CD14-positive monocyte (primary cell): ENCODE data around the gene REXO5. TPM values are rescaled to one million over a fixed set of nuclear protein-coding genes. Genes with fewer than 3 reads are reported as not detected.

Source experiments
- DNase-seq, 3 donors: peaks; one replicate each; pipeline ENCODE4 v3.0.0-alpha.2; 2011 to 2022
- H2AFZ ChIP-seq: 2 replicates; pipeline ENCODE4 v1.6.0; 2012; ENCODE audit warnings: mild to moderate bottlenecking, low read depth, low read length, inconsistent platforms; ENCODE audit not compliant: insufficient read depth, poor library complexity, severe bottlenecking
- H3K27ac ChIP-seq, 2 donors: 1 replicate in 1 of 2; 2 replicates in 1 of 2; pipeline ENCODE4 v1.5.1; 2012 to 2013; ENCODE audit warnings: low read length in 2 of 2, control low read depth in 1 of 2, inconsistent platforms in 1 of 2, low read depth in 1 of 2, mild to moderate bottlenecking in 1 of 2
- H3K27me3 ChIP-seq, 2 donors: one replicate each; pipeline versions ENCODE4 v1.6.0 to v1.6.1; 2011 to 2013; ENCODE audit warnings: low read length in 2 of 2; ENCODE audit not compliant: control insufficient read depth in 2 of 2, insufficient read depth in 2 of 2
- H3K36me3 ChIP-seq, 2 donors: replicated peaks in 1 of 2; 1 replicate in 1 of 2; 2 replicates in 1 of 2; pipeline versions ENCODE4 v1.5.1 to v1.6.1; 2012 to 2013; ENCODE audit warnings: low read length in 2 of 2, control low read depth in 1 of 2, inconsistent platforms in 1 of 2, mild to moderate bottlenecking in 1 of 2; ENCODE audit not compliant: insufficient read depth in 2 of 2, control insufficient read depth in 1 of 2
- H3K4me1 ChIP-seq, 2 donors: 1 replicate in 1 of 2; 2 replicates in 1 of 2; pipeline versions ENCODE4 v1.5.1 to v1.6.1; 2012 to 2013; ENCODE audit warnings: low read length in 2 of 2, control low read depth in 1 of 2, inconsistent platforms in 1 of 2, mild to moderate bottlenecking in 1 of 2, moderate library complexity in 1 of 2; ENCODE audit not compliant: insufficient read depth in 2 of 2, control insufficient read depth in 1 of 2
- H3K4me2 ChIP-seq: replicated peaks from 2 replicates; pipeline ENCODE3; 2012; ENCODE audit warnings: low read length, moderate library complexity, mild to moderate bottlenecking; ENCODE audit not compliant: poor library complexity, severe bottlenecking; ENCODE audit errors: extremely low read depth
- H3K4me3 ChIP-seq, 3 experiments: fragments of 200-600 bp in 1 of 3; sonication (generic) in 1 of 3; replicated peaks in 1 of 3; 1 replicate in 2 of 3; 2 replicates in 1 of 3; pipeline ENCODE4 v1.5.1; 2011 to 2013; ENCODE audit warnings: low read length in 3 of 3, mild to moderate bottlenecking in 3 of 3, control low read depth in 2 of 3, low read depth in 2 of 3, inconsistent platforms in 1 of 3, moderate library complexity in 1 of 3
- H3K79me2 ChIP-seq: 2 replicates; pipeline ENCODE4 v1.6.0; 2012; ENCODE audit warnings: mild to moderate bottlenecking, control low read depth, inconsistent platforms, low read length, moderate library complexity; ENCODE audit not compliant: insufficient read depth
- H3K9ac ChIP-seq: 2 replicates; pipeline ENCODE4 v1.6.0; 2017; ENCODE audit warnings: low read length, mild to moderate bottlenecking; ENCODE audit not compliant: insufficient read depth, poor library complexity, severe bottlenecking
- H3K9me3 ChIP-seq, 2 donors: replicated peaks in 1 of 2; 1 replicate in 1 of 2; 2 replicates in 1 of 2; pipeline versions ENCODE4 v1.5.1 to v1.6.1; 2012 to 2013; ENCODE audit warnings: low read length in 2 of 2, control low read depth in 1 of 2; ENCODE audit not compliant: control insufficient read depth in 1 of 2, insufficient read depth in 1 of 2
- H4K20me1 ChIP-seq: 2 replicates; pipeline ENCODE4 v1.6.0; 2012; ENCODE audit warnings: mild to moderate bottlenecking, low read length, control low read depth, moderate library complexity; ENCODE audit not compliant: insufficient read depth
- H3K27ac Mint-ChIP-seq, 7 donors: one replicate each; pipeline ENCODE4 v1.8.0; 2020; ENCODE audit warnings: mild to moderate bottlenecking in 7 of 7, mixed read lengths in 7 of 7, moderate library complexity in 6 of 7, inconsistent platforms in 2 of 7
- H3K27me3 Mint-ChIP-seq, 3 donors: one replicate each; pipeline ENCODE4 v1.8.0; 2021 to 2022; ENCODE audit warnings: low read depth in 3 of 3, mild to moderate bottlenecking in 3 of 3, mixed read lengths in 3 of 3, moderate library complexity in 3 of 3, inconsistent platforms in 1 of 3
- H3K36me3 Mint-ChIP-seq, 2 donors: one replicate each; pipeline ENCODE4 v1.8.0; 2020; ENCODE audit warnings: mixed read lengths in 2 of 2, inconsistent platforms in 1 of 2, mild to moderate bottlenecking in 1 of 2
- H3K4me1 Mint-ChIP-seq: one replicate; pipeline ENCODE4 v1.8.0; 2020; ENCODE audit warnings: mild to moderate bottlenecking, mixed read lengths
- H3K4me3 Mint-ChIP-seq, 2 donors: one replicate each; pipeline ENCODE4 v1.8.0; 2020; ENCODE audit warnings: mild to moderate bottlenecking in 2 of 2, mixed read lengths in 2 of 2, moderate library complexity in 1 of 2
- H3K9me3 Mint-ChIP-seq, 7 donors: one replicate each; pipeline ENCODE4 v1.8.0; 2020 to 2022; ENCODE audit warnings: mixed read lengths in 7 of 7, mild to moderate bottlenecking in 6 of 7, moderate library complexity in 6 of 7, inconsistent platforms in 2 of 7
- CTCF ChIP-seq: fragments of 200-600 bp; IDR thresholded peaks from one replicate; pipeline ENCODE4 v1.8.0; 2022; ENCODE audit warnings: antibody characterized with exemption, mild to moderate bottlenecking
- WGBS: methylation state at CpG from one replicate; pipeline ENCODE4 v1.1.5; 2013; ENCODE audit warnings: missing lambda C conversion rate; ENCODE audit not compliant: insufficient coverage; 5-methylcytosine and 5-hydroxymethylcytosine counted together
- intact Hi-C, 2 donors: fragments of 100-400 bp; cut with micrococcal nuclease; formaldehyde crosslinking; loops; one replicate each; pipeline versions ENCODE4 v1.15.0 to v1.15.1; 2023
- polyA plus RNA-seq, 3 donors: library from polyadenylated mRNA; depleted of rRNA in 1 of 3; unstranded in 2 of 3; stranded (reverse) in 1 of 3; fragments of 300-500 nt in 2 of 3; fragments of >200 nt in 1 of 3; fragmentation: Illumina TruSeq in 2 of 3; gene quantifications; 1 replicate in 2 of 3; 2 replicates in 1 of 3; pipeline ENCODE4 v1.2.3, GENCODE V29; 2012 to 2021

REXO5 gene
- polyA plus RNA-seq, 3 donors = 0.52 to 1.4 (median 0.55) TPM

- Histone ChIP-seq H4K20me1 (no peaks in the 10 kb centered on the region), H2AFZ (no peak overlapping the region), H3K9ac (peak overlapping the region; percentile 37), H3K4me1 (peaks cover 8 to 16% of the 10 kb centered on the region in 2 donors), H3K9me3 (no peaks in the 10 kb centered on the region), H3K27ac (peak overlapping the region in 1 of 2 donors; percentile 50), H3K27me3 (no peaks in the 10 kb centered on the region), H3K4me2 (no peak overlapping the region), H3K79me2 (no peaks in the 10 kb centered on the region), H3K36me3 (peaks cover 3 to 28% of the 10 kb centered on the region in 2 donors), H3K4me3 (no peak overlapping the region)
- H3K4me3 Mint-ChIP-seq = peak overlapping the region in 1 of 2 donors; percentile 18
- no peaks in the 10 kb centered on the region for H3K9me3 Mint-ChIP-seq
- peak; percentile 6 to 22 (median 18) for DNase-seq
- TF ChIP-seq CTCF = no peak
- WGBS = 11% methylated on average over 3 of the region's 3 CpGs
- H3K36me3 Mint-ChIP-seq = peaks cover 16 to 34% of the 10 kb centered on the region in 2 donors
- H3K4me1 Mint-ChIP-seq = peaks cover 28% of the 10 kb centered on the region
- intact Hi-C loops = no loop called here
- H3K27ac Mint-ChIP-seq = peak overlapping the region in 5 of 7 donors; percentile 3 to 76 (median 38)
- H3K27me3 Mint-ChIP-seq = no peaks in the 10 kb centered on the region
Observed at GRCh38 chr16:20844588-20844987, 38.3 kb downstream of the REXO5 start.

GRCh38 chr16:20846030-20846429, 39.7 kb downstream of the REXO5 start:
- H4K20me1 ChIP-seq = no peaks in the 10 kb centered on the region
- H3K4me3 Mint-ChIP-seq = no peak overlapping the region
- intact Hi-C loops = no loop called here
- TF ChIP-seq CTCF = no peak
- H2AFZ ChIP-seq = no peak overlapping the region
- H3K9me3 ChIP-seq = no peaks in the 10 kb centered on the region
- peaks cover 3 to 17% of the 10 kb centered on the region in 2 donors for H3K36me3 ChIP-seq
- H3K9me3 Mint-ChIP-seq = no peaks in the 10 kb centered on the region
- 100% methylated on average over 6 of the region's 6 CpGs for WGBS
- H3K4me1 ChIP-seq = peaks cover 11 to 21% of the 10 kb centered on the region in 2 donors
- peaks cover 10 to 26% of the 10 kb centered on the region in 2 donors for H3K36me3 Mint-ChIP-seq
- H3K27ac Mint-ChIP-seq = no peak overlapping the region
- no peak overlapping the region for H3K4me2 ChIP-seq
- H3K4me1 Mint-ChIP-seq = peaks cover 34% of the 10 kb centered on the region
- H3K4me3 ChIP-seq = no peak overlapping the region
- H3K27me3 Mint-ChIP-seq = no peaks in the 10 kb centered on the region
- no peak overlapping the region for H3K9ac ChIP-seq
- no peaks in the 10 kb centered on the region for H3K79me2 ChIP-seq
- no peaks in the 10 kb centered on the region for H3K27me3 ChIP-seq
- DNase-seq = no peak
- H3K27ac ChIP-seq = peak overlapping the region in 1 of 2 donors; percentile 50
